Pancreas (tissue), 10 donors: ENCODE measurements around the gene RASAL3. TPM values are rescaled to one million over a fixed set of nuclear protein-coding genes. Genes with fewer than 3 reads are reported as not detected.

Source experiments
- ATAC-seq, 4 donors: fragments of 200-7000 bp; cut with Tn5 transposase; one replicate each; pipeline versions ENCODE4 v1.8.0 to v1.9.1; 2020; ENCODE audit warnings: mild to moderate bottlenecking in 4 of 4, moderate library complexity in 4 of 4
- DNase-seq, 6 donors: peaks; one replicate each; pipeline ENCODE4 v3.0.0-alpha.2; 2020
- FAIRE-seq: peaks from 2 replicates; lab custom pipeline; 2012; peaks lifted over from hg19 to GRCh38; lab: Jason Lieb, UNC
- H3K27ac ChIP-seq, 4 donors: fragments of 200-600 bp; sonication (generic); 1 replicate in 3 of 4; 2 replicates in 1 of 4; pipeline versions ENCODE4 v1.5.0 to v1.8.0; 2020
- H3K27me3 ChIP-seq, 4 donors: fragments of 200-600 bp; one replicate each; pipeline ENCODE4 v1.8.0; 2021
- H3K36me3 ChIP-seq, 3 donors: fragments of 200-600 bp; sonication (generic) in 1 of 3; one replicate each; pipeline versions ENCODE4 v1.5.0 to v1.8.0; 2020 to 2021
- H3K4me1 ChIP-seq, 3 donors: fragments of 200-600 bp; one replicate each; pipeline ENCODE4 v1.8.0; 2021
- H3K4me3 ChIP-seq, 4 donors: fragments of 200-600 bp; sonication (generic) in 2 of 4; one replicate each; pipeline versions ENCODE4 v1.5.0 to v1.8.0; 2020 to 2021
- H3K9me3 ChIP-seq, 4 donors: fragments of 200-600 bp; one replicate each; pipeline ENCODE4 v1.8.0; 2021
- CTCF ChIP-seq, 4 donors: fragments of 200-600 bp; sonication (generic) in 3 of 4; IDR thresholded peaks; one replicate each; pipeline versions ENCODE4 v1.5.0 to v1.8.0; 2021; ENCODE audit warnings: antibody characterized with exemption in 4 of 4
- WGBS, 2 donors: extraction: QIAGEN DNeasy Blood & Tissue Kit; methylation state at CpG; one replicate each; pipeline ENCODE4 v1.1.7; 2013; 5-methylcytosine and 5-hydroxymethylcytosine counted together
- intact Hi-C, 3 donors: fragments of 100-400 bp; cut with DNase I; formaldehyde crosslinking; loops; one replicate each; pipeline versions ENCODE4 v1.11.1 to v1.14.2; 2022
- polyA plus RNA-seq, 2 donors: library from polyadenylated mRNA; stranded (reverse); fragments of 200-250 nt; gene quantifications; one replicate each; pipeline ENCODE4 v1.2.3, GENCODE V29; 2013
- total RNA-seq, 6 donors: library from RNA; stranded (reverse); fragmentation: NEBNext Ultra II Directional in 4 of 6; extraction: Animal tissue kit (Norgen Biotek cat#: 25700) in 4 of 6; gene quantifications; one replicate each; pipeline versions ENCODE4 v1.2.1 to v1.2.4, GENCODE V29; 2021 to 2023
- donor health status: healthy with polysubstance abuse.
- donor health status: DM: no; HTN: no; CAD: no; lungs with moderate emphysema.
- donor health status: DM: no; HTN: no; CAD: no.
- donor health status: control.
- donor health status: control.
- donor health status: Bipolar disorder and iron deficiency.
- donor health status: DM: yes; HTN: yes; CAD: no.
- donor health status: DM: no; HTN: no; CAD: no.
- donor health status: DM: no; HTN: no; CAD: no.
- donor health status: DM: yes; HTN: yes; CAD: no.

Gene RASAL3
- total and polyA plus RNA-seq, 8 donors: 0.83 to 7.5 (median 1.7) TPM

- WGBS, 2 donors: 92 to 94% methylated on average over 27 of the region's 27 CpGs
- ATAC-seq: no peak
- Histone ChIP-seq H3K4me1 (peaks cover 0 to under 1% (median 0%) of the 10 kb centered on the region in 3 donors), H3K27ac (no peak overlapping the region), H3K4me3 (no peak overlapping the region), H3K9me3 (no peaks in the 10 kb centered on the region), H3K36me3 (no peaks in the 10 kb centered on the region), H3K27me3 (no peaks in the 10 kb centered on the region)
- intact Hi-C loops: no loop called here
- no peak for DNase-seq
- FAIRE-seq: no peak
- no peak for TF ChIP-seq CTCF (IDR thresholded peaks at IDR 0.05)
Observed at GRCh38 chr19:15438577-15438976, 25.8 kb downstream of the RASAL3 start.

- Histone ChIP-seq H3K4me1 (peaks cover 0 to 4% (median 0%) of the 10 kb centered on the region in 3 donors), H3K27me3 (no peaks in the 10 kb centered on the region), H3K36me3 (no peaks in the 10 kb centered on the region), H3K9me3 (no peaks in the 10 kb centered on the region), H3K4me3 (no peak overlapping the region), H3K27ac (peak overlapping the region in 1 of 4 donors; percentile 18)
- intact Hi-C loops: no loop called here
- WGBS, 2 donors: 70 to 74% methylated on average over 2 of the region's 2 CpGs
- no peak for TF ChIP-seq CTCF (IDR thresholded peaks at IDR 0.05)
- DNase-seq (no peak), ATAC-seq (no peak), FAIRE-seq (no peak)
Observed at GRCh38 chr19:15438124-15438496, 26.2 kb downstream of the RASAL3 start.

- 60 to 70% methylated on average over 10 of the region's 10 CpGs for WGBS, 2 donors
- FAIRE-seq: no peak
- intact Hi-C loops: no loop called here
- Histone ChIP-seq H3K36me3 (no peaks in the 10 kb centered on the region), H3K4me1 (peaks cover 0 to 4% (median 0%) of the 10 kb centered on the region in 3 donors), H3K27me3 (no peaks in the 10 kb centered on the region), H3K9me3 (no peaks in the 10 kb centered on the region), H3K27ac (peak overlapping the region in 1 of 4 donors; percentile 18), H3K4me3 (no peak overlapping the region)
- peak in 1 of 4 donors; percentile 2 for ATAC-seq
- no peak for TF ChIP-seq CTCF (IDR thresholded peaks at IDR 0.05)
- no peak for DNase-seq
Observed at GRCh38 chr19:15437355-15438123, 26.8 kb downstream of the RASAL3 start.

GRCh38 chr19:15436826-15437110 lies 27.6 kb downstream of the RASAL3 start:
- no peak for ATAC-seq
- H3K27me3 ChIP-seq: no peaks in the 10 kb centered on the region
- H3K4me3 ChIP-seq: no peak overlapping the region
- H3K36me3 ChIP-seq: no peaks in the 10 kb centered on the region
- intact Hi-C loops: no loop called here
- FAIRE-seq: no peak
- TF ChIP-seq CTCF (IDR thresholded peaks at IDR 0.05): no peak
- 91% methylated on average over 14 to 15 of the region's 15 CpGs for WGBS, 2 donors
- no peak for DNase-seq
- no peak overlapping the region for H3K27ac ChIP-seq
- H3K4me1 ChIP-seq: peaks cover 0 to 4% (median 0%) of the 10 kb centered on the region in 3 donors
- no peaks in the 10 kb centered on the region for H3K9me3 ChIP-seq
